Activated T-helper 17 cell treated with anti-CD3 and anti-CD28 coated beads, Interleukin-2, amount 50 U/mL, for 72 hours (primary cell): ENCODE results near the gene CBR1. TPM values are rescaled to one million over a fixed set of nuclear protein-coding genes. Genes with fewer than 3 reads are reported as not detected.
A peak's percentile ranks its signal among the peaks of the same experiment; 100 is the strongest.

ENCODE experiments used
- ATAC-seq: fragments of 150-1000 bp; cut with Tn5 transposase; replicated peaks from 2 replicates; pipeline ENCODE4 v1.10.0; 2021; ENCODE audit warnings: mild to moderate bottlenecking, moderate library complexity
- H3K27ac Mint-ChIP-seq: one replicate; pipeline ENCODE4 v1.8.0; 2022; ENCODE audit warnings: mixed read lengths
- H3K27me3 Mint-ChIP-seq: one replicate; pipeline ENCODE4 v1.8.0; 2022; ENCODE audit warnings: mixed read lengths
- H3K36me3 Mint-ChIP-seq: one replicate; pipeline ENCODE4 v1.8.0; 2022; ENCODE audit warnings: low read depth, mild to moderate bottlenecking, mixed read lengths
- H3K4me1 Mint-ChIP-seq: one replicate; pipeline ENCODE4 v1.8.0; 2022; ENCODE audit warnings: mixed read lengths
- H3K4me3 Mint-ChIP-seq: one replicate; pipeline ENCODE4 v1.8.0; 2022; ENCODE audit warnings: mild to moderate bottlenecking, mixed read lengths
- H3K9me3 Mint-ChIP-seq: one replicate; pipeline ENCODE4 v1.8.0; 2022; ENCODE audit warnings: mixed read lengths
- total RNA-seq, 2 donors: library from RNA; stranded (reverse); gene quantifications; one replicate each; pipeline ENCODE4 v1.2.3, GENCODE V29; 2022

The CBR1 gene
- 10 to 100 TPM; 21.8 to 63.9 TPM for total RNA-seq

DNA sequence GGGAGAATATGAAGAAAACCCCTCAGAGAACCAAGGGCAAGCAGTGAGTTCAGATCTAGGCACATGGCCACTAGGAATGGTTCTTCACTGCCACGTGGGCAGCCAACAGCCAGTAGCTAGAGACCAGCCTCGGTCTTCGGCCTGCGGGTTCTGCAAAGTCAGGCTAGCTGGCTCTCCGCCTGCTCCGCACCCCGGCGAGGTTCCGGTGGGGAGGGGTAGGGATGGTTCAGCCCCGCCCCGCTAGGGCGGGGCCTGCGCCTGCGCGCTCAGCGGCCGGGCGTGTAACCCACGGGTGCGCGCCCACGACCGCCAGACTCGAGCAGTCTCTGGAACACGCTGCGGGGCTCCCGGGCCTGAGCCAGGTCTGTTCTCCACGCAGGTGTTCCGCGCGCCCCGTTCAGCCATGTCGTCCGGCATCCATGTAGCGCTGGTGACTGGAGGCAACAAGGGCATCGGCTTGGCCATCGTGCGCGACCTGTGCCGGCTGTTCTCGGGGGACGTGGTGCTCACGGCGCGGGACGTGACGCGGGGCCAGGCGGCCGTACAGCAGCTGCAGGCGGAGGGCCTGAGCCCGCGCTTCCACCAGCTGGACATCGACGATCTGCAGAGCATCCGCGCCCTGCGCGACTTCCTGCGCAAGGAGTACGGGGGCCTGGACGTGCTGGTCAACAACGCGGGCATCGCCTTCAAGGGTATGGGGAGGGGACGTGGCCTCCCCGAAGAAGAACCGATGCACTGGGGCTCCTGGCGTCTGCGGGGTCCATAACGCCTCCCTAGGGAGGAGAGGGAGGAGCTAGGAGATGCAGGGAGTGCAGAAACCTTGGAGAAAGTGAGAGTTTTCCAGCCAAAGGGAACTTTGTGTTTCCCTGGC is at the start of gene CBR1:
CBR1 (plus strand) TSS at position 312 of the 871 bp plus-strand sequence; CDS start at position 404, 92 bp downstream.
- H3K27me3 Mint-ChIP-seq: no peaks in the 10 kb centered on the region
- H3K9me3 Mint-ChIP-seq: no peaks in the 10 kb centered on the region
- H3K36me3 Mint-ChIP-seq: peaks cover 23% of the 10 kb centered on the region
- peak within 1 kb of the TSS; percentile 65 for H3K4me3 Mint-ChIP-seq
- peak within 1 kb of the TSS; percentile 20 for H3K27ac Mint-ChIP-seq
- peak; percentile 97 for ATAC-seq
- H3K4me1 Mint-ChIP-seq: peaks cover 21% of the 10 kb centered on the region

- Mint-ChIP-seq H3K4me1 (no peaks in the 10 kb centered on the region), H3K27me3 (peaks cover 3% of the 10 kb centered on the region), H3K36me3 (no peaks in the 10 kb centered on the region), H3K9me3 (peaks cover 4% of the 10 kb centered on the region), H3K27ac (no peak overlapping the region), H3K4me3 (no peak overlapping the region)
- ATAC-seq: no peak
Observed at GRCh38 chr21:36021251-36021837, 48.5 kb upstream of the CBR1 start.

DNA sequence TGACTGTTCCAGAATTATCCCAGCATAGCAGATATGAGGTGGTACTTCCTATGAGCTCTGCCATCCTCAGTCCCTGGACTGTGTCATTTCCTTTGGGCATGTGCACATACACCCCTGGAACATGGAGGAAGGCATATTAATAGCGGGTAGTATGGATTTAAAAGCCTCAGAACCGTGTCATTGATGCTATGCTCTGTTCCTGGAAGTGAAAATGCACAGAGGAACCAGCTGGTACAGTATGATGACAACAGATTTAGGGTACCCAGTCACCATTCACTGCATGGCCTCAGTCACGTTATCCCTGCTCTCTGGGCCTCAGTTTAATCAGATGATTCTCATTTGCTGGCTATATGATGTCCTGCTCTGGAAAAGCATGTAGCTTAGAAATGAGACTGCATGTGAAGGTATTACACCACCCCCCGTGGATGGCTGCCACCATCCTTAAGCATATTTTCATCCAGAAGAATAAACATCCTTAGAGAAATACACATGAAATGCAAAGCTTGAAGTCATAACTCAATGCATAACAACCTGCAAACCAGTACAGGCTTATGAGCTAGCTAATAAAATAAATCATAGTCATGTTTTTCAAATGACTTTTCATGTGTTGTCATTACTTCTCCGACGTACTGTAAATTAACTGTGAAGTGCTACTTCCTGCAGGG is 47.3 kb upstream of the CBR1 start:
- ATAC-seq: no peak
- Mint-ChIP-seq H3K36me3 (no peaks in the 10 kb centered on the region), H3K27me3 (no peaks in the 10 kb centered on the region), H3K4me1 (no peaks in the 10 kb centered on the region), H3K9me3 (peaks cover 4% of the 10 kb centered on the region), H3K27ac (no peak overlapping the region), H3K4me3 (no peak overlapping the region)

DNA sequence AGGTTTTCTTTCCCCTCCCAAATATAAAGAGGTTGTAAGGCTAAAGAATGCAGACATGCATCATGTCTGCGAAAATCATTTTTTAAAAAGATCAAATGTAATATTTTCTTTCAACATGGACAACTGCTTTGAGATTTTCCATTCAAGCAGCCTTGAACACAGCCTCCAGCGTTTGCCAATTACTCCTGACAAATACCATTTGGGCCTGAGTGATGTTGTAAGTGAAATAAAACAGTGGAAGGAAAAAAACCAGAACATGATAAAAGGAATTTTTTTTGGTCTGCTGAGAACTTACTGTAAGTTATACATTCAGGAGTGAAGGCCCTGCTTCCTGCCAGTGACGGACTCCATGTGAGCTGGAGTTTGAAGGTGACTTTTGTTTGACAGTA is 46.7 kb upstream of the CBR1 start:
- no peaks in the 10 kb centered on the region for H3K4me1 Mint-ChIP-seq
- no peak for ATAC-seq
- H3K4me3 Mint-ChIP-seq: no peak overlapping the region
- H3K27ac Mint-ChIP-seq: no peak overlapping the region
- no peaks in the 10 kb centered on the region for H3K27me3 Mint-ChIP-seq
- no peaks in the 10 kb centered on the region for H3K36me3 Mint-ChIP-seq
- peaks cover 4% of the 10 kb centered on the region for H3K9me3 Mint-ChIP-seq

- Mint-ChIP-seq H3K27ac (no peak overlapping the region), H3K4me1 (peaks cover 5% of the 10 kb centered on the region), H3K4me3 (no peak overlapping the region), H3K9me3 (peaks cover 4% of the 10 kb centered on the region), H3K36me3 (no peaks in the 10 kb centered on the region), H3K27me3 (no peaks in the 10 kb centered on the region)
- no peak for ATAC-seq
Observed at GRCh38 chr21:36024782-36025181, 45.0 kb upstream of the CBR1 start.

GRCh38 chr21:36027347-36027746 is 42.5 kb upstream of the CBR1 start:
- H3K4me3 Mint-ChIP-seq: no peak overlapping the region
- H3K27me3 Mint-ChIP-seq: no peaks in the 10 kb centered on the region
- ATAC-seq: no peak
- no peak overlapping the region for H3K27ac Mint-ChIP-seq
- H3K9me3 Mint-ChIP-seq: no peaks in the 10 kb centered on the region
- no peaks in the 10 kb centered on the region for H3K36me3 Mint-ChIP-seq
- peaks cover 5% of the 10 kb centered on the region for H3K4me1 Mint-ChIP-seq

GRCh38 chr21:36028127-36029069 is 41.4 kb upstream of the CBR1 start:
- Mint-ChIP-seq H3K36me3 (no peaks in the 10 kb centered on the region), H3K27ac (no peak overlapping the region), H3K27me3 (no peaks in the 10 kb centered on the region), H3K4me1 (peaks cover 5% of the 10 kb centered on the region), H3K9me3 (no peaks in the 10 kb centered on the region), H3K4me3 (no peak overlapping the region)
- ATAC-seq: peak; percentile 88

- no peak for ATAC-seq
- H3K4me3 Mint-ChIP-seq: no peak overlapping the region
- H3K27me3 Mint-ChIP-seq: no peaks in the 10 kb centered on the region
- H3K36me3 Mint-ChIP-seq: no peaks in the 10 kb centered on the region
- peaks cover 5% of the 10 kb centered on the region for H3K4me1 Mint-ChIP-seq
- no peak overlapping the region for H3K27ac Mint-ChIP-seq
- H3K9me3 Mint-ChIP-seq: no peaks in the 10 kb centered on the region
Observed at GRCh38 chr21:36029309-36029708, 40.5 kb upstream of the CBR1 start.

- no peaks in the 10 kb centered on the region for H3K27me3 Mint-ChIP-seq
- H3K27ac Mint-ChIP-seq: no peak overlapping the region
- H3K9me3 Mint-ChIP-seq: no peaks in the 10 kb centered on the region
Observed at GRCh38 chr21:36030581-36031189, 39.1 kb upstream of the CBR1 start.

DNA sequence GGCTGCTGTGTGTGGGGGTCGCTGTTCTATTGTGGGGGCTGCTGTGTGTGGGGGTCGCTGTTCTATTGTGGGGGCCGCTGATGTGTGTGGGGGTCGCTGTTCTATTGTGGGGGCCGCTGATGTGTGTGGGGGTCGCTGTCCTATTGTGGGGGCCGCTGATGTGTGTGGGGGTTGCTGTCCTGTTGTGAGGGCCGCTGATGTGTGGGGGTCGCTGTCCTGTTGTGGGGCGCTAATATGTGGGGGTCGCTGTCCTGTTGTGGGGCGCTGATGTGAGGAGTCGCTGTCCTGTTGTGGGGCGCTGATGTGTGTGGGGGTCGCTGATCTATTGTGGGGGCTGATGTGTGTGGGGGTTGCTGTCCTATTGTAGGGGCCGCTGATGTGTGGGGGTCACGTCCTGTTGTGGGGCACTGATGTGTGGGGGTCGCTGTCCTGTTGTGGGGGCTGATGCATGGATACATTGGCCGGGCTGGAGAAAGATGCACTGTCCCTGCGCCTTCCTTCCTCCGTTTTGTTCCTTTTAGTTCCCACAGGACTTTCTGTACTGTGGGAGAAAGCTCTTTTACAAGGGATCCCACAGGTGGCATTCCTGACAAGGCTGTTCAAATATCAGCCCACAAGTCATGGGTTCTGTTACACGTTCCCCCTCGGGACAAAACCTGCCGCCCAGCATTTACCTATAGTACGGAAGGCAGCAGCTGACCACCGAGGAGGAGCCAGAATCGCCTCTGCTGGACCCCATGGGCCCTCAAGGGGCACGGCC is 37.0 kb upstream of the CBR1 start:
- peaks cover 5% of the 10 kb centered on the region for H3K4me1 Mint-ChIP-seq
- no peak overlapping the region for H3K27ac Mint-ChIP-seq
- H3K27me3 Mint-ChIP-seq: no peaks in the 10 kb centered on the region
- no peak overlapping the region for H3K4me3 Mint-ChIP-seq
- no peak for ATAC-seq
- H3K9me3 Mint-ChIP-seq: no peaks in the 10 kb centered on the region
- peaks cover 29% of the 10 kb centered on the region for H3K36me3 Mint-ChIP-seq

More at GRCh38 chr21:36030581-36031189, 39.1 kb upstream of the CBR1 start:
- Mint-ChIP-seq H3K4me1 (peaks cover 5% of the 10 kb centered on the region), H3K36me3 (peaks cover 13% of the 10 kb centered on the region), H3K4me3 (no peak overlapping the region)
- ATAC-seq: no peak

- Mint-ChIP-seq H3K36me3 (peaks cover 45% of the 10 kb centered on the region), H3K4me3 (no peak overlapping the region), H3K4me1 (no peaks in the 10 kb centered on the region), H3K27ac (no peak overlapping the region), H3K27me3 (no peaks in the 10 kb centered on the region), H3K9me3 (no peaks in the 10 kb centered on the region)
- no peak for ATAC-seq
Observed at GRCh38 chr21:36034211-36034913, 35.5 kb upstream of the CBR1 start.

- Mint-ChIP-seq H3K4me3 (no peak overlapping the region), H3K4me1 (no peaks in the 10 kb centered on the region), H3K27ac (no peak overlapping the region), H3K36me3 (peaks cover 55% of the 10 kb centered on the region), H3K27me3 (no peaks in the 10 kb centered on the region), H3K9me3 (no peaks in the 10 kb centered on the region)
- no peak for ATAC-seq
Observed at GRCh38 chr21:36035381-36035791, 34.4 kb upstream of the CBR1 start.
